ENCODE measurements around the gene SMPD2.

The SMPD2 gene

GRCh38 chr6:109448615-109449014 is 8.1 kb downstream of the SMPD2 start:
- H3K27ac ChIP-seq, result no peak overlapping the region

GRCh38 chr6:109449064-109449794 is 8.7 kb downstream of the SMPD2 start:
- H3K9ac ChIP-seq (ENCODE audit: insufficient read length), result no peak overlapping the region
- DNase-seq (ENCODE audit: low read depth, low spot score), result no peak
- peaks cover 6% of the 10 kb centered on the region; the same call in 1 of the 2 replicates for H3K36me3 ChIP-seq (ENCODE audit: insufficient read depth, low read length)
- H3K4me3 ChIP-seq, result no peak overlapping the region
- no peak overlapping the region for H3K27ac ChIP-seq
- no peaks in the 10 kb centered on the region for H3K9me3 ChIP-seq (ENCODE audit: low read depth, low read length)
- TF ChIP-seq FOXP2 (optimal IDR thresholded peaks at IDR 0.05; ENCODE audit: control extremely low read depth, extremely low read length, insufficient read depth) (no peak), EZH2 (IDR thresholded peaks at IDR 0.05) (no peak), POLR2AphosphoS5 (IDR thresholded peaks at IDR 0.05; ENCODE audit: borderline replicate concordance, low read depth, low read length) (no peak)

More at GRCh38 chr6:109448615-109449014, 8.1 kb downstream of the SMPD2 start:
- H3K9ac ChIP-seq (ENCODE audit: insufficient read length), result no peak overlapping the region
- H3K36me3 ChIP-seq (ENCODE audit: insufficient read depth, low read length), result peaks cover 6% of the 10 kb centered on the region; the same call in 1 of the 2 replicates
- H3K9me3 ChIP-seq (ENCODE audit: low read depth, low read length), result no peaks in the 10 kb centered on the region
- no peak overlapping the region for H3K4me3 ChIP-seq
- no peak for DNase-seq (ENCODE audit: low read depth, low spot score)
- TF ChIP-seq EZH2 (IDR thresholded peaks at IDR 0.05), result no peak
- no peak for TF ChIP-seq FOXP2 (optimal IDR thresholded peaks at IDR 0.05; ENCODE audit: control extremely low read depth, extremely low read length, insufficient read depth)
- TF ChIP-seq POLR2AphosphoS5 (IDR thresholded peaks at IDR 0.05; ENCODE audit: borderline replicate concordance, low read depth, low read length), result no peak

- DNase-seq (ENCODE audit: low read depth, low spot score), result no peak
- H3K36me3 ChIP-seq (ENCODE audit: insufficient read depth, low read length), result peaks cover 3% of the 10 kb centered on the region; the same call in 1 of the 2 replicates
- no peak overlapping the region for H3K9ac ChIP-seq (ENCODE audit: insufficient read length)
- H3K27ac ChIP-seq, result no peak overlapping the region
- no peaks in the 10 kb centered on the region for H3K9me3 ChIP-seq (ENCODE audit: low read depth, low read length)
- TF ChIP-seq FOXP2 (optimal IDR thresholded peaks at IDR 0.05; ENCODE audit: control extremely low read depth, extremely low read length, insufficient read depth) (no peak), POLR2AphosphoS5 (IDR thresholded peaks at IDR 0.05; ENCODE audit: borderline replicate concordance, low read depth, low read length) (no peak), EZH2 (IDR thresholded peaks at IDR 0.05) (no peak)
- H3K4me3 ChIP-seq, result no peak overlapping the region
These were observed 9.5 kb downstream of the SMPD2 start for GRCh38 chr6:109449795-109450673.

- H3K4me3 ChIP-seq, result no peak overlapping the region
- H3K9ac ChIP-seq (ENCODE audit: insufficient read length), result no peak overlapping the region
- H3K9me3 ChIP-seq (ENCODE audit: low read depth, low read length), result no peaks in the 10 kb centered on the region
- H3K27ac ChIP-seq, result no peak overlapping the region
- DNase-seq (ENCODE audit: low read depth, low spot score), result no peak
- H3K36me3 ChIP-seq (ENCODE audit: insufficient read depth, low read length), result no peaks in the 10 kb centered on the region
- TF ChIP-seq POLR2AphosphoS5 (IDR thresholded peaks at IDR 0.05; ENCODE audit: borderline replicate concordance, low read depth, low read length), result no peak
- no peak for TF ChIP-seq EZH2 (IDR thresholded peaks at IDR 0.05)
- no peak for TF ChIP-seq FOXP2 (optimal IDR thresholded peaks at IDR 0.05; ENCODE audit: control extremely low read depth, extremely low read length, insufficient read depth)
These were observed 10.3 kb downstream of the SMPD2 start for GRCh38 chr6:109450801-109451200.

- Histone ChIP-seq H3K27ac (no peak overlapping the region), H3K9ac (ENCODE audit: insufficient read length) (no peak overlapping the region), H3K9me3 (ENCODE audit: low read depth, low read length) (no peaks in the 10 kb centered on the region), H3K36me3 (ENCODE audit: insufficient read depth, low read length) (no peaks in the 10 kb centered on the region), H3K4me3 (no peak overlapping the region)
- no peak for DNase-seq (ENCODE audit: low read depth, low spot score)
- TF ChIP-seq EZH2 (IDR thresholded peaks at IDR 0.05), result no peak
- no peak for TF ChIP-seq FOXP2 (optimal IDR thresholded peaks at IDR 0.05; ENCODE audit: control extremely low read depth, extremely low read length, insufficient read depth)
These were observed 10.9 kb downstream of the SMPD2 start for GRCh38 chr6:109451376-109451775.

GRCh38 chr6:109452181-109452580 is 11.7 kb downstream of the SMPD2 start:
- Histone ChIP-seq H3K36me3 (ENCODE audit: insufficient read depth, low read length) (no peaks in the 10 kb centered on the region), H3K4me3 (no peak overlapping the region), H3K9ac (ENCODE audit: insufficient read length) (no peak overlapping the region), H3K9me3 (ENCODE audit: low read depth, low read length) (no peaks in the 10 kb centered on the region), H3K27ac (no peak overlapping the region)
- no peak for TF ChIP-seq FOXP2 (optimal IDR thresholded peaks at IDR 0.05; ENCODE audit: control extremely low read depth, extremely low read length, insufficient read depth)
- no peak for TF ChIP-seq EZH2 (IDR thresholded peaks at IDR 0.05)
- no peak for TF ChIP-seq POLR2AphosphoS5 (IDR thresholded peaks at IDR 0.05; ENCODE audit: borderline replicate concordance, low read depth, low read length)
- no peak for DNase-seq (ENCODE audit: low read depth, low spot score)

- no peak overlapping the region for H3K9ac ChIP-seq (ENCODE audit: insufficient read length)
- no peaks in the 10 kb centered on the region for H3K36me3 ChIP-seq (ENCODE audit: insufficient read depth, low read length)
- no peak overlapping the region for H3K27ac ChIP-seq
- TF ChIP-seq EZH2 (IDR thresholded peaks at IDR 0.05) (no peak), POLR2AphosphoS5 (IDR thresholded peaks at IDR 0.05; ENCODE audit: borderline replicate concordance, low read depth, low read length) (no peak), FOXP2 (optimal IDR thresholded peaks at IDR 0.05; ENCODE audit: control extremely low read depth, extremely low read length, insufficient read depth) (no peak)
- H3K4me3 ChIP-seq, result no peak overlapping the region
- DNase-seq (ENCODE audit: low read depth, low spot score), result no peak
- no peaks in the 10 kb centered on the region for H3K9me3 ChIP-seq (ENCODE audit: low read depth, low read length)
These were observed 12.6 kb downstream of the SMPD2 start for GRCh38 chr6:109453156-109453555.
